CD4-positive, alpha-beta T cell treated with Interleukin-12 subunit alpha and Interleukin-12 subunit beta, for 1 hour (primary cell): Measurements from ENCODE around the gene YWHAQ.

Source experiments
- DNase-seq: peaks from one replicate; pipeline ENCODE4 v3.0.0-alpha.2; 2020

YWHAQ gene

DNA sequence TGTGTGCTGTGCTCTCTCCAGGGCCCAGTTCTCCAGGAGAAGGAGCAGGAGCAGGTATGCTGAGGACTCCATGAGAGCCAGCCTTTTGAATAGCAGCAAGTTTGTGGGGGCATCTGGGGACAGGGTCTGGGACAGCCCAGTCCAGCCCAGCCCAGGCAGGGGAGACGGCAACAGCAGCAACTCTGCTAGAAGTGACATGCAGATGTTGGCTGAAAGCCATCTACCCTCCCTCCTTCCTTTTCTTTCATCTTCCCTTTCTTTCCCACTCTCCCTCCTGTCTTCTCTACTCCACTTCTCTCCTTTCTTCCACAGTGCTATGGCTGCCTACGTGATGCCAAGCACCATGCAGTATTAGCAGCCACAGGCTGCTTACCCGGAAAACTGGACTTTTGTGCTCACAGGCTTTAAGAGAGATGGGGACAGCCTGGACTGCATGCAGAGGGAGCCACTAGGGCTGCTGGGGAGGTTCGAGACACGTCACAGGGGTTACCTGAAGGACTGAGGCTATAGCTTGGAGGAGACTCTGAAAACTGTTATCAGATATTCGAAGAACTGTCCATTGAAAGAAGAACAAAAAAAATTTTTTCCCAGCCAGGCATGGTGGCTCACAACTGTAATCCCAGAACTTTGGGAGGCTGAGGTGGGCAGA lies 23.8 kb upstream of the YWHAQ start:
- DNase-seq = no peak

DNA sequence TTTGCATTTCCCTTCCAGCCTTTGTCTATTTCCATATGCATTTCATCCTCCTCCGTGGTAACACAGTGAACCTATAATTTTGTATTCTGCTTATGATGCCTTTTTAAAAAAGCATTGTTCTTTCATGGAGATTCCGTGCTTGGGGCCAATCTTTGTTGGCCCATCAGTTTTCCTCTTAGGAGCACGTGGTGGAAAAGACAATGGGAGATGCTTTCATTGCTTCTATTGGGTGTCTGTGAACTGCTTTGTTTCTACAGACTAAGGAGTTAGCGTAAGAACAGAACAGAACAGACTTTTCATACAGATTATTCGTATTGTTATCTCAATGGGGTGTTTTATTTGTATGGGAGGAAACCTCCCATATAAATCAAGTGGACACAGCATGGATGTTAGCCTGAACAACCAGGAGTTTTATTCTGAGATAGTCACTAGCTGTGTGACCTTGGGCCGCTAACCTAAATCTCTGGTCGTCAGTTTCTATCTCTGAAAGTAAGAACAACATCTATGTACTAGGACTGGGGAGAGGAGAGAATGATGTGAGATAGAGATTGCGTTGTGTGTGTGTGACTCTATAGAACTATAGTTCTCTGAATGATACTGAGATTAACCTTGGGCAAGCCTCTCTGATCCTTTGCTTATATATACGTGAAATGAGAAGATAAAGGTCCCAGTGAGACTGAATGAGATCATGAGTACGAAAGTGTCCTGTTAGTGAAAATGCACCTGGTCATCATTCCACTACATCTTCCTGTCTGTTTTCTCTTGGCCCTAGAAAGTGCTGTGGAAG lies 22.9 kb upstream of the YWHAQ start:
- no peak for DNase-seq

DNA sequence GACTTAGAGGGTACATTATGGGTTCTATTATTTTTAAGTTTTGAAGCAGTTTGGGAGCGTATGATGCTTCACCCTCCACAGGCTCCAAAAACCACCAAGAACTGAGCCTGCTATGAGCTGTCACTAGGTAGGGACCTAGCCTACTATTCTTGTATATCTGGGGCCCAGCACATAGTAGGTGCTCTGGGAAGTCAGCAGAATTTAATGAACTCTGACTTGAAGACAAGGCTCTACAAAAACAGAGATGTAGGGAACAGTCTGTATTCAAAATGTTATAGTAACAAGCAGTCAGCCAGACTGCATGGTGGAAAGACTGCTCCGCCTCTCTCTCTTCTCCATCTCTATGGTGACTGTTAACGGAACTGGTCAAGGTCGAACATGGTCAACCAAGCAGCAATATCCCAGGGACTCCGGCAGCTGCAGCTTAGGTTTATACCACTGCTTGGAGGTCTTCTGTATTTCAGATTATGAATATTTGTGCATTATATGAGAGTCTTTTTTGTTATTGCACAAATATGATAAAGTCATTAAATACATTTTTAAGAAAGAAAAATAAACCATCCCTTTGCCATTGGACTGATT lies 22.2 kb upstream of the YWHAQ start:
- no peak for DNase-seq

DNA sequence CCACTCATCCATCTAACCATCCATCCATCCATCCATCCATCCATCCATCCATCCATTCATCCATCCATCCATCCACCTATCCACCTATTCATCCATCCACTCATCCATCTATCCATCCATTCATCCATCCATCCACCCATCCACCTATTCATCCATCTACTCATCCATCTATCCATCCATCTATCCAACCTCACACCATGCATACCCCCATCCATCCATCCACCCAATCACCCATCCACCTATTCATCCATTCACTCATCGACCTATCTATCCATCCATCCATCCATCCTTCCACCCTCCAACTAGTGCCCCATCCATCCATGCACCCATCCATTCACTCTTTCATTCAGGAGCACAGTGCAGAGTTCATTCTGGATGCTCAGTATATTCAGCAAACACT lies 21.5 kb upstream of the YWHAQ start:
- DNase-seq = no peak

DNA sequence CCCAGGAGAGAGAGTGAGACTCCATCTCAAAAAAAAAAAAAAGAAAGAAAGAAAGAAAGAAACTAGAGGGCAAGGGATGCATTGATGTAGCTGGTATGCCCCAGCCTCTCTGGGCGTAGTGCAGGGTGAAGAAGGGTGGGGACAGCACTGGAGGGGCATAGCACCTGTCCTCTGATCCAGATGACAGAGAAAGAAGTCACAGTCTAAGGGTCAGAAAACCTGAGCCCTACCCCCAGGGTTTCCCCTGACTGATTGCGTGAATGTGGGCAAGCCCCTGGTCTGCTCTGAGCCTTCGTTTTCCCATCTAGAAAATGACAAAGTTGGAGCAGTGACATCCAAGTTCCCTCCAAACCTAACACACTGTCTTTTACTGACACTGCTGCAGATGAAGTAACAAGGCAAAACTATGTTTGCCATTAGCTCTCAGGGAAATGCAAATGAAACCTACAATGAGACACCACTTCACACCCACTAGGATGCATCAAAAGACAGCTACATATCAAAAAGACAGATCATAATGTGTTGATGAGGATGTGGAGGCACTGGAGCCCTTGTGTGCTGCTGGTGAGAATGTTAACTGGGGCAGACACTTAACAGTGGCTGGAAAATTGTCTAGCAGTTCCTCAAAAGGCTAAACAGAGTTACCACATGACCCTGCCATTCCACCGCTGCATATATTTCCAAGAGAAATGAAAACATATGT lies 19.5 kb upstream of the YWHAQ start:
- no peak for DNase-seq

DNA sequence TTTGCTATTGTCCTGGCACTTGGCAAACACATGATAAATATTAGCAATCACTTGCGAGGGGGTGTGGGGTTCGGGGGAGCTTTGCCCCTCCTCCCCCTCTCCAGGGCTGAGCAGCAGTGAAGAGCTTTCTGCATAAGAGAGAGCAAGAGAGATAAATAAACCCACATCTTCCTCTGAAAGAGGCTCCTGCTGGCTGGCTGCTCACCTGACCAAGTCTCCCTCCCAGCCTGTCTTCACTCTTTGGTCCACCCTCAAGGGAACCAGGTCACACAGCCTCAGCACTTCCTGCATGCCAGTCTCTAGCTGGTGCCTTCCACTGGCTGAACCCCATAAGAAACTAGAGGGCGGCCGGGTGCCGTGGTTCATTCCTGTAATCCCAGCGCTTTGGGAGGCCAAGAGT lies 18.5 kb upstream of the YWHAQ start:
- DNase-seq = no peak

DNA sequence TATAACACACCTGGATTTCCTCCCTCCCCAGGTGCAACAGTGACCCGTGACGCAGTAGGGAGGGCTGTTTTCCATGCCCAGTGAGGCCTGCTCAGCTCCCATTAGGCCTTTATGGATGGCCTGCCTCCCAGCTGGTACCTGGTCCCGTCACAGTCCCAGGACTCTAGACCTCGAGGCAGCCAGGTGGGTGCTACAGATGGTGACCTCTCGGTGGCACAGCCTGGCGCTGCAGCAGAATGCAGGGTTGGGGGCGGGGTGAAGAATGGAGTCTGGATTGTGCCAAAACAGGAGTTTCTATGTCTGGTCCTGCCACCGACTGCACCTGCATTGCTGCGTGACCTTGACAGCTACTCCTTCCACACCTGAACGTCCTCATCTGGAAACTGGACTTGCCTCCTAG lies 18.0 kb upstream of the YWHAQ start:
- no peak for DNase-seq

DNA sequence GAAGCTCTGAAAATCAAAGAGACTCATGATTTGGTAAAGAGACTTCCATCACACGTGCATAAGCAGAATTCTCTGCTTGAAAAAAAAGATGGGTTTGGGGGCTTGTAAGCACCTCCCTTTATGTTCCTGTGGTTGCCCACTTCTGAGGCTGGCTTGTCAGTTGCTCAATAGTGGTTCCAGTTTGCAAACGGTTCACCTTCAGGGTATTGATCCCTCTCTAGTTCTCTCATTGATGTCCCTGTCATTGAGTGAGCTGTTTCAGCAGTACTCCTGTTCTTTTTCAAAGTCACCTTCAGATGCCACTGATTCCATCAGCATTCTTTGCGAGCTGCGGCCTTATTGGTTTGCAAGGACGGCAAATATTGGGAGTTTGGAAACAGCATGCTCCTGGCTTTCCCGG lies 17.1 kb upstream of the YWHAQ start:
- no peak for DNase-seq

DNA sequence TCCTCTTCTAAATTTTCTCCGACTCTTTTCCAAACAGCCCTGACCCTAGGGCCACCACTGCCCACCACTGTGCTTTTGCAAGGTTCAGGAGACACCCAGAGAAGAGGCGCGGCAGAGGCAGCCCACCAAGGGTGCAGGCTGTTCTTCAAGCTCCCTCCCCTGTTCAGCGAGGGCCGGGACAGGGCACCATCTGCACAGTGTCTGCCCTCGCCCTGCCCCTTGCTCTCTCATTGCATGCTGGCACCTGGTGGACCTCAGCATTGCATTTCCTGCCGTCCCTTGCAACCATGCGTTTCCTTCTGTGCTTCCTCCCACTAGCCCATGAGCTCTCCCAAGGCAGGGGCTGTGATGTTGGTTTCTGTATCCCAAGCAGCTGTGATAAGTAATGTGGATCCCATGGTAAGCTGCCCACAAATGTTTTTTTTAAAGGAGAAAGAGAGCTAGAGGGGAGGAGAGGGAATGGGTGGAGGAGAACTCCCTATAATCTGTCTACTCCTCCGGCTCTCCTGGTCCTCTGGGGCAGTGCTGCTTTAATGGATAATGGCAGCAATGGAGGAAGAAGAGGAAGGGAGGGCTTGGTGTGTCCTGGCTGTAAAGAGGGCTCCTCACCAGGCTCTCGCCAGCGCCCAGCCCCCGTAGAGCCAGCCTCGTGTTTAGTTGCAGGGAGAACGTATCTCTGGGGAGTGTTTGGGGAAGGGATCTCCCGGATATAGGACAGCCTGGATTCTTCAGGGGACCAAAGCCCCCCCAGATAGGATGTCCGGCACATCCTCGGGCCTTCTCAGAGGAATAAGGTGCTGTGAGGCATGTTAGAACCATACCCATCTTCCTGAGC lies 15.6 kb upstream of the YWHAQ start:
- DNase-seq = no peak

DNA sequence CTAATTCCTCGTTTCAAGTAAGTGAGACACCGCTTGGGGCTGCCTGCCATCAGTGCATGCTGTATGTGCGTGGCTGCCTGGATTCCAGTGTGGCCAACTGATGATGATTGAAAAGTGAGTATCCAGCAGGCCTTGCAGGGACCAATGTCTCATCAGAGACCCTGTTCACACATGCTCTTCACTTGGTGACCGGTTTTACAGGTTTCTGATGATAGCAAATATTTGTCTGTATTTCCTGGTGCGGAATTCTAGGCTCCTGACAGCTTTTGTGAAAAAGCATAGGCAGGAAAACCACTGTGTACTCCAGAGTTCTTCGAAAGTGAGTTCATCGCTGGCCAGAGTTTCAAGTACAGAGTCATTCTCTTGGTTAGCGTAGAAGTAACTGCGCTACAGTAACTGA lies 13.8 kb upstream of the YWHAQ start:
- DNase-seq = no peak

DNA sequence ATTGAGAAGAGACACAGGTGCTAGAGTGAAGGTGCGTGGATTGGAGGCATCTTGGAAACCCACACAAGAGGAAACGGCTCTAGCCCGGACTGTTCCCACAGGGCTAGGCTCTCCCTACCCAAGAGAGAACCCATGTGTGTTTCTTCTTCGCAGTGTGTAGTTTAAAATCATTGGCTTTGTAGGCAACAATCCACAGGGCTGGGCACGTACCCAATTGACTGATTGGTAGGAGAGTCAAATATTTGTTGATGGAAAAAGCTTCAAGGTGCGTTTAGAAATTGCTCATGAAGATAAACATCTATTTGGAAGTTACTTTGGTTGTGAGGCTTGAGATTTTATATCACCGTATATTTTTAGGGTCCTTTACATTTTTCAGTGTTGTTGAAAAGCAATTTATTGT lies 13.2 kb upstream of the YWHAQ start:
- no peak for DNase-seq

DNA sequence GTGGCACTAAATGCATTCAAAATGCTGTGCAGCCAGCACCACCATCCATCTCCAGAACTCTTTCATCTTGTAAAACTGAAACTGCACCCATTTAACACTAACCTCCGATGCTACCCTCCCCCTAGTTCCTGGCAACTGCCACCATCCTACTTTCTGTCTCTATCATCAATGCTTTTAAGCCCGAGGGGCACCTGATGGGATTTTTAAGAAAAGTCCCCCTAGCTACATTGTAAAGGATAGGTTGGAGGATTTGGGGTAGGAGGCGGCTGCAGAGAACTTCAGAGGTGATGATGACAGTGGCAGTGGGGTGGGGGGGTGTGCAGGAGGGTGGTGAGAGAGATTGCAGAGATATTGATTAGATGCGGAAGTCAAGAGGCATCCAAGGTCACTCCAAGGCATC lies 10.8 kb upstream of the YWHAQ start:
- peak; percentile 27 for DNase-seq

DNA sequence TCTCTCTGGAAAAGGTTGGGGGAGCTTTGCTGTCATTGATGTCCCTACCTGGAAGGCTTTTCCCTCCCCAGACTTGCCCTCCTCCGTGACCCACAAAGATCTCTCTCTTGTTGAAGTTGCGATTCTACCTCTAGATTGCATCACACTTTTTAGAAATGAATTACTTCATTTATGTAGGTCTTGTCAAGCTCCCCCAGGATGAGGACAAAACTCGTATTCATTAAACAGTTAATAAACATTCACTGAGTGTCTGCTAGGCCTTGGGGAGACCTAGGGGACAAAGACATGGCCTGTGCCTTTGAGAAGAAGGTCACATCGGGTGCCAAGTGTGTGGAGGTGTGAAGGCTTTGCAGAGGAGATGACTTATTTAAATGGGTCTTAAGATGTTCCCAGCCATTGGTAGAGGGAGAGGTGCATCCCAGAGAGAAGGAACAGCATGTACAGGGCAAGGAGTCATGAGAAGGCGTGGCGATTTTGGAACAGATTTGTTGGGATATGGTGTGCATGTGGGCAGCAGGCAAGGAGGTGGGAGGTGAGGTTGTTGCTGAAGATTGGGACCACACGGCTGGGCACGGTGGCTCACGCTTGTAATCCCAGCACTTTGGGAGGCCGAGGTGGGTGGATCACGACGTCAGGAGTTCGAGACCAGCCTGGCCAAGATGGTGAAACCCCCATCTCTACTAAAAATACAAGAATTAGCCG lies 9.8 kb upstream of the YWHAQ start:
- no peak for DNase-seq

DNA sequence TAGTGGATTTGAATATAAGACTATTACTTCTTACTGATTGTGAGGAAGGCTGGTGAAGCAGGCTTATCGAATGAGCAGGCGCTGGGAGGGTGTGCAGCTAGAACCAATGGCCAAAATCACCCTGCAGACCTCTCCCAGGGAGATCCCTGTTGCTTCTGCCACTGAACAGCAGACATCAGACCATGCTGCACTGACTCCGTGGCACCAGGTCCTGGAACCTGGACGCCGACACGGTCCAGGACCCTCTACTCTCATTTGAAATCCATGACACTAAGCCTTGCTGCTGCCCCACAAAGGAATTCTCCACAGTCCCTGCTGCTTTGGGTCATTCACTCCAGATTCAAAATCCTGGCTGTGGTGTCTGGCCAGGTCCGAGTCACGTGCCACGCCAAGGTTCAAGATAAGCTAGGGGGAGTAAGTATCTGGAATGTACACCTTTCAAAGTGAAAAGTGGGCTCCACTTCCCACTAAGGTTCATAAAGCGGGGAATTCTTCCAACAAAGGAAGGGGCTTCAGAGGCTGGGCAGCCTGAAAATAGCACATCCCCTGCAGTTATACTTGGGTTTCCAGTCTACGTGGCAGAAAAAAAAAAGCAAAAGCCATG lies 9.0 kb upstream of the YWHAQ start:
- DNase-seq = no peak

DNA sequence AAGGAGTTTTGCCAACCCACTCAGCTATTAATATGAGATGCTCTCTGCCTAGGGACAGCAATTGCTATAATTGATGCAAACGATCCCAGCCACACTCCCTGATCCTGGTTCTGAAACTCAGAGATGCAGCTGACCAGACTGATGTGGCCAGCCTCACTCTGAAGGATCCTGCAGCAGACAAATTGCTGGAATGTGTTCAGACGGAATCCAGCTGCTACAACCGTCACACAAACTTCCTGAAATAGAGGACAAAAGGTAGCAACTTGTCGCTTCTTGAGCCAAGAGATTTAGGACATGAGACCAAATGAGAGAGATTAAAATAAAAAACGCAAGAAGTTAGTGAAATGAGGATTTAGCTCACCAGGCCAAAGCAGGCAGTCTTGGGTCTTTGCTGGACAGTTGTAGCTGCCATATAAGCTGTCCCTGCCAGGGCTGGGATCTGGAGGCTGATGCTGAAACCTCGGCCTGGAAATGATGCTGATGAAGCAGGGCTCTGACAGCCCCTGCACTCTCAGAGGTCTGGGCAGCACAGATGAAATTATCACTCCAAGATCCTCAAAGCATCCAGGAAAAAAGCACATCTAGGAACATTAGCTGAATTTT lies 8.3 kb upstream of the YWHAQ start:
- no peak for DNase-seq

DNA sequence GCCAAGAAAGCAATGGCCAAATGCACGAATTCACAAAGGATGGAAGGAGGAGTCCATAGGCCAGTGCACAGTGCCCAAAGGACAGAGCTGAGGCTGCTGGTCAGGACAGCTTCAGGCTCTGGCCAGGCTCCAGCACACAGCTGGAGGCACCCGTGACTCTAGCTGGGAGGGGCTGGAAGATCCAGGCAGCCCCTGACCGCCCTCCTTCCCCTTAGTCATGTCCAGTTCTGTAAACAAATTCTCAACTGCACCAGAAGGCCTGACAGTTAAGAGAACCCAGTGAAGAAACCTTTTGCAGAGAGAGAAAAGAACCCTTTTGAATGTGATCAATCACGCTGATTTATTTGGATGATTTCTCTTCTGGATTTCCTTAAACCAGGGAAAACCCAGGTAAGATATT lies 7.7 kb upstream of the YWHAQ start:
- DNase-seq = no peak

DNA sequence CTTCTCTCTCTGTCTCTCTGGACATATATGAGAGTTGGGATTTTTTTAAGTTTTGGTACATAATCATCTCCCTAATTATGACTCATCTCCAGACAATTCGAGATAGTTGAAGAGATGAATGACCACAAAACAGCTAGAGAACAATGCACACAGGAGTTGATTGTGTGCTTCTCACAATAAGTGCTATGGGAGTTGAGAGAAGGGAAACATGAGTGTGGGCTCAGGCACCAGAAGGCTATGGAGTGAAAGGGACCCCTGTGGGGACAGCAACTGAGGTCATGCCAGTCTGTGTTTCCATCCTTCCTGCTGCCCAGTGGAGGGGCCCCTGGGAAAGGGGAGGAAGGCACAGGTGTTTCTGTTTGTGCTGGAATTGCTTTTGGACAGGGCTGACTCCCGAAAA lies 6.5 kb upstream of the YWHAQ start:
- DNase-seq = no peak

DNA sequence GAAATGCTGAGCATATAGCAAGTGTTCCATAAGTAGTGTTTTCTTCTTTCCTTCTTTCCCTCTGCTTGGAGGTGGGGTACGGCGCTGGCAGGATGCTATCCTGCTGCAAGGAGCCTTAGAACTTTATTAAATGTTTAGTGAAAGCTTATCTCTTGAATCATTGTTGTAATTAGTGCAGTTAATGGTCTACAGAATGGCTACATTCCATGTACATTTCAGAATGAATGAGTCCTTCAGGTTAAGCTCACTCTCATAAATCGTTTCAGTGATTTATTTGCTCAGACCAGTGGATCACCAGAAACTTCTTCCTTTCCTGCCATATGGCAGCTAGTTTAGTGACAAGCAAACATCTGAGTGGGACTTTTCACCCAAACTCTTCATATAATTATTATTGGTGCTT lies 3.3 kb upstream of the YWHAQ start:
- DNase-seq = no peak

DNA sequence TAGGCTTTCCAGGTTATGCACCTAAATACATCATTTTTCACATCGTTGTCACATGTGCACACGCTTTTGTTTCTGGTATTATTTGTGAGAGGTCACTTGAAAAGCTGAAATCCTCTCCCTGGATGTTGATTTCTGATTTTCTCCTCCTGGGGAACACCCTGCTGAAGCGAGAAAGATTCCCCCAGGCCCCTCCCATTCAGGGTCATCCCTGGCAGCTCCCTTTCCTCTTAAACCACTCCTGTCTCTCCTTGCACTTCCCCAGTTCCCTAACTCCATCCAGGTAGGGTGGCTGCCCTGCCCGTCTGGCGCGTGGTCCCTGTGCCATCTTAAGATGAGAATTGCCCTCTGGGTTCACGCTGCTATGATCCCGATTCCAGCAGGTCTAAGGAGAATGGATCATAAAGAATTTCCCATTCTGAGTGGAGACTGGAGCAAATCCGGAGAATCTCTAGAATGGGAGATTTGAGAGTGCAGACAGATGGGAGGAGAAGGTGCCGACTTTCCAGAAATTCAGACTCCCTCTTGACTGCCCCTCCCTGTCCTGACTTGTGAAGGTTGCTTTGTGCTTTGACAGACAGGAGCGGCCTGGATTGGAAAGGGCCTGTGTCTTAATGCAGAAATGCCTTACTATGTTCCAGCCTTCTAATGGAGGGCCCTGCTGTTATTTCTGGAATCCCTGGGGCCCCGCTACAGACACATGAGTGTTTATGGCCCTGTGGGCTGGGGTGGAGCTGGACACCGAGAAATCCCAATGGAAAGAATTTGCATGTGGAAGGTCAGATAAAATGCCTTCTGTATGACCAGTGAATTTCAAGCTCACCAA lies 1.3 kb upstream of the YWHAQ start:
- no peak for DNase-seq

DNA sequence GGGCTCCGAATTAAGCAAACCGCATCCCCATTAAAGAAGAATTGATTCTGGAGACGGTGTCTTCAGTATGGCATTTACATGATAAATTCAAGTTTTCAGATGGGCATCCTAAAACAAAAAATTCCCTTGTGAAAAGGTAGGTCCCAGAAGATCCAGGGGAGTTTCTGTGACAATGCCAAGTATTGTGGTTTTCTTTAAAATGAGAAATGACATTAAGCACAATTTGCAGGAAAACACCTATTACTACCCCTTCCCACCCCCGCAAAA lies 689 bp upstream of the YWHAQ start:
- no peak for DNase-seq
